Ureter (tissue), 1 donor: ENCODE data around the gene GRK2. TPM values are rescaled to one million over a fixed set of nuclear protein-coding genes. Genes with fewer than 3 reads are reported as not detected.
A peak's percentile ranks its signal among the peaks of the same experiment; 100 is the strongest.

Source experiments
- DNase-seq: peaks from one replicate; pipeline ENCODE4 v3.0.0-alpha.2; 2020; ENCODE audit warnings: low spot score
- total RNA-seq: library from RNA; stranded (reverse); gene quantifications from one replicate; pipeline ENCODE4 v1.2.4, GENCODE V29; 2023
- donor health status: DM: yes; HTN: yes; CAD: no.

GRK2 gene
- total RNA-seq, 1 donor from 2014 or later, result 75.9 TPM

DNA sequence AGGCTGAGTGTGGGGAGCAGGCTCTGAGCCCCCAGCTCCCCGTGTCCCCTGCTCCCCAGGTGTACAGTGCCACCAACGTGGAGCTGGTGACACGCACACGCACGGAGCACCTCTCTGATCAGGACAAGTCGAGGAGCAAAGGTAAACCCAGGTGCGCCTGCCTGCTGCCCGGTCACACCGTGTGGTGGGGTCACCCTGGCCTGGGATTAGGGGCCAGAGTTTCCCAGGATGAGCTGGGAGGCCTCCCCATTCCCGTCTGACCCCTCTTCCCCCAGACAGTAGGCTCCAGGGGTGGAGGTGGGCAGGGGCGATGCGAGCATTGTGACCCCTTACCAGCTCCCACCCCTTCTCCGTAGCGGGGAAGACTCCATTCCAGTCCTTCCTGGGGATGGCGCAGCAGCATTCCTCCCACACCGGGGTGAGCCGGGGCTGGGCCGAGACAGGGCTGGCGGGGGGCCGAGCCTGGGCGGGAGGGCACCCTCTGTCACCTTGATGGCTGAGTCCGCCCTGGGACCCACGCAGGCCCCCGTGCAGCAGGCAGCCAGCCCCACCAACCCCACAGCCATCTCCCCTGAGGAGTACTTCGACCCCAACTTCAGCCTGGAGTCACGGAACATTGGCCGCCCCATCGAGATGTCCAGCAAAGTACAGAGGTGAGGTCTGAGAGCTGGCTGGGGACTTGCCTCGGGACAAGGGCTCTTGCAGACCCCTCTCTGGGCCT is 33.4 kb downstream of the GRK2 start:
- no peak for DNase-seq

DNA sequence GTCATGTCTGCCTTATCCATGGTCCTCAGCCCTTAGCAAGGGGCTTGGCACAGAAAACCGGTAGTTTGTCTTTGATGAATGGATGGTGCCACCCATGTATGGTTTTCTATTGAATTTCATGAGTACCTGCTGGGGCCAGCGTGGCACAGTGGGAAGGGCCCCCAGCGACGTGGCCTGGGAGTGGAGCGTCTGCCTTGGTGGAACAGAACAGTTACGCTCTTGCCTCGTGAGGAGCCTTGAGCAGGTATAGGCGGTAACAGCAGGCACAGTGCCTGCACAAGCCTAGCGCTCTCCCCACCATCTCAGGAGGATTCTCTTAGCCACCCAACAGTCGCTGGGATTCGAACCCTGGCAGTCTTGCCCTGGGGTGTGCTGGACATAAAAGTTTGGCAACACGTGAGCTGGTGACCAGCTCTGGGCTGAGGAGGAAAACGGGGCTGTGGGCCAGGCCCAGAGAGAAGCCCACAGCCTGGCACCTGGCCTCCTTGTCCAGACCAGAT is 34.0 kb downstream of the GRK2 start:
- no peak for DNase-seq

DNA sequence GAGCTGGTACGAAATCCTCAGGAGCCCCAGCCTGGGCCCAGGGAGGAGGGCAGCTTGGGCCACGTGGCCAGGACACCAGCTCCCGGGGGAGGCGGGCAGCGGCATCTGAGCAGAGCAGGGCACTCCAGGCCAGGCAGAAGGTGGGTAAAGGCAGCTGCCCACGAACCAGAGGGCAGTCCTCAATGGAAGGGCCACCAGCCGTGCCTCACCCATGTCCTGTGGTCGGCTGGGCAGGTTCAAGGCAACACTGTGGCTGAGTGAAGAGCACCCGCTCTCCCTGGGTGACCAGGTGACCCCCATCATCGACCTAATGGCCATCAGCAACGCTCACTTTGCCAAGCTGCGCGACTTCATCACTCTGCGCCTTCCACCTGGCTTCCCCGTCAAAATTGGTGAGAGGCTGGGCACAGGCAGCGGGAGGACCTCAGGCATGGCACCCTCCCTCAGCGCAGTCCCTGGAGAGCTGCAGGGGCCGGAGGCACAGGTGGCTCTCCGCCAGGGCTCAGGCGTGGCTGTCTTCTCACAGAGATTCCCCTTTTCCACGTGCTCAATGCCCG is 34.6 kb downstream of the GRK2 start:
- no peak for DNase-seq

DNA sequence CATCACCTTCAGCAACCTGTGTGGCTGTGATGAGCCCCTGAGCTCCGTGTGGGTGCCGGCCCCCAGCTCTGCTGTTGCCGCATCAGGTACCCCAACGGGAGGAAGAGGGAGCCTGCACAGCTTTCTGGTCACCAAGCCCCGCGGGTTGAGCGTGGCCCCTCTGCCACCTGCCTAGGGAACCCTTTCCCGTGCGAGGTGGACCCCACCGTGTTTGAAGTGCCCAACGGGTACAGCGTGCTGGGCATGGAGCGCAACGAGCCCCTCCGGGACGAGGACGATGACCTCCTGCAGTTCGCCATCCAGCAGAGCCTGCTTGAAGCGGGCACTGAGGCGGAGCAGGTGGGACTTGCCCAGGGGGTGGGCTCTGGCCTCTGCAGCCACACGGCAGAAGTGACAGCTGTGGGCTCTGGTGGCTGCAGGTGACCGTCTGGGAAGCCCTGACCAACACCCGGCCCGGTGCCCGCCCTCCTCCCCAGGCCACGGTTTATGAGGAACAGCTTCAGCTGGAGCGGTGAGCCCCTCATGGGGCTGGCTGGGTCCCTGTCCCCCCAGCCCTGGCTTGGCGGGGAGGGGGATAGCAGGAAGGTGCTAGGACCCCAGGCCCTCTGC is 35.1 kb downstream of the GRK2 start:
- no peak for DNase-seq

DNA sequence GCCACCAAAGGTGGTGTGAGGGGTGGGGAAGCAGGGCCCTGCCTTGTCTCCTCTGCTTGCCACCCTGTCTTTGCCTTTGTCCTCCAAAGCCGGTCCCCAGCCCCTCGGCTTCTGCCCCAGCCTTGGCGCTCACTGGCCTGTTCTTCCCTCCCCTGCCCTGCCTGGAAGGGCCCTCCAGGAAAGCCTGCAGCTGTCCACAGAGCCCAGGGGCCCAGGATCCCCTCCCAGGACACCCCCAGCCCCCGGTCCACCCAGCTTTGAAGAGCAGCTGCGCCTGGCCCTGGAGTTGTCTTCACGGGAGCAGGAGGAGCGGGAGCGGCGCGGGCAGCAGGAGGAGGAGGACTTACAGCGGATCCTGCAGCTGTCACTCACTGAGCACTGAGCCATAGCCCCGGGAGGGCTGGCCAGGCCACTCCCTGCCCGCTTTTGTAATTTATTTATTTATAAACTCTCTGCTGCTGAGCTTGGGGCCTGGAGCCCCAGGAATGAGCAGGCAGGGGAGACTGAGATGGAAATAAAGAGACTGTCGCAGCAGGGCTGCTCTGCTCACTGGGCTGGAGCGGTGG is 35.8 kb downstream of the GRK2 start:
- peak; percentile 78 for DNase-seq

DNA sequence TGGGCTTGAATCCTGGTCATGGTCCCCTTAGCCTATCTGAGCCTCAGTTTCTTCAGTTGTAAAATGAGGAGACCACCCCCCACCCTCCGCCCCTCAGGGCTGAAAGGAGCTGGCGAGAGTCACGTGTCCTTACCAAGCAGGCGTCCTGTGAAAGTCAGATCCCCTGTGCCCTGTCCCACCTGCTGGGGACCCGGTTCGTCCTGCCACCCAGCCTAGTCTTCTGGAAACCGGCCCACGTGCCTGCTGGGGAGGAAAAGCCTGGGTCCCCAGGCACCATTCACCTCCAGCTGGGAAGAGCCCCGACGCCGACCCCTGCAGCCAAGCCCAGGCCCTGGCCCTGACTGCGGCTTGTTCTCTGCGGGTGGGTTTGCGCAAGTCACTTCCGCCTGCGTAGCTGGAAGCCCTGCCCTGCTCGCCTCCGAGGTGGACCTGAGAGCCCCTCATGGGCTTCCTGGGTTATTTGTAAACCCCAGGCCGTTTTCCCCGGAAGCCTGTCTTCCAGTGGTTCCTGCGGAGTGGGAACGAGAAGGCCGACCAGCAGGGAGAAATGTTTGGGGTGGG is 36.4 kb downstream of the GRK2 start:
- DNase-seq, result peak; percentile 59

DNA sequence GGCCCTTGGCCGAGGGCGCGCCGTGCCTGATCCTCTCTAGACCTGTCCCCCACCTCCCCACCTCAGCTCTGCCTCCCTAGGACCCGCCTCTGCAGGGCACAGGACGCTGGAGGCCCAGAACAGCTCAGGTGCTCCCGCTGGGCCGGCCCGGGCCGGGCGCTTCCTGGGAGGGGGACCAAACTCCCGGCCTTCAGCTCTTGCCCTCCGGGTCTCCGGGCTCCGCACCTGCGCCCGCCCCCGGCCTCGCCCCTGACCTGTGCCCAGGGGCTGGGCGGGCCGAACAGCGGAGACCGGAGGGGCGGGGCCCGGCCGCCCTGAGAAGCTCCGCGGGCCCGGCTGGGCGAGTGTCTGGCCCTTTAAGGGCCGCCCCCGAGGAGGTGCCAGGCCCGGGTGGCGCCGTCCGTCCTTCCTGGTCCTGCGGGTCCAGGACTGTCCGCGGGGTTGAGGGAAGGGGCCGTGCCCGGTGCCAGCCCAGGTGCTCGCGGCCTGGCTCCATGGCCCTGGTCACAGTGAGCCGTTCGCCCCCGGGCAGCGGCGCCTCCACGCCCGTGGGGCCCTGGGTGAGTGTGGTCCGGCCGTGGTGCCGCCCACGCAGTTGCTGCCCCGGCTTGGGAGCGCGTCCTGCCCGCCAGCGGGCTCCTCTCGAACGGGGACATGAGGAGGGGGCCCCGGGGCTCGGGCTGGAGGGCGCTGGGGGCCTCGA is 37.0 kb downstream of the GRK2 start, which contains the start of gene SSH3:
SSH3 (plus strand) TSS at position 399 of the 703 bp plus-strand sequence; CDS start at position 495, 96 bp downstream.
- DNase-seq, result peak; percentile 85

DNA sequence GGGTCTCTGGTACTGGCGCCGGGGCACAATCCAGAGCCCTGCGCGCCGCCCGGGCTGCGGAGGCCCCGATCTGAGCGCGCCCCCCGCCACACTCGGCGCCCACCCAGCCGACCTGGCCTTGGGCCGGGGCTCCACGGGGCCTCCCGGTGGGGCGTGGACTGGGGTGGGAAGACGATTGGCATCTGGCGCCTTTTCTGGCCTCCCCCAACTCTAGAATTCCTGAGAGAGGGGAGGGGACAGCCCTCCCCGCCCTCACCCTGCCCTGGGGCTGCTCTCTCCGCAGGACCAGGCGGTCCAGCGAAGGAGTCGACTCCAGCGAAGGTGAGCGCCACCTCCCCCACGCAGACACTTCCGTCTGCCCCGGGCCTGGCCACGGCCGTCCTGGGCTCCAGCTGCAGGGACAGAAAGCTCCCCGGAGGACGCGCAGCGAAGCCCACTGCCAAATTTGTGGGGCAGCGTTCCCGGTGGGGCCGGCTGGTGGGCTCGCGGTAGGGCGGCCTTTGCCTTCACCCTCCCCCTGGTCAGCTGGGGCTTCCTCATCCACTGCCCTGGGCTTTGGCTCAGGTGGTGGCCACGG is 37.6 kb downstream of the GRK2 start:
- DNase-seq, result peak; percentile 62

DNA sequence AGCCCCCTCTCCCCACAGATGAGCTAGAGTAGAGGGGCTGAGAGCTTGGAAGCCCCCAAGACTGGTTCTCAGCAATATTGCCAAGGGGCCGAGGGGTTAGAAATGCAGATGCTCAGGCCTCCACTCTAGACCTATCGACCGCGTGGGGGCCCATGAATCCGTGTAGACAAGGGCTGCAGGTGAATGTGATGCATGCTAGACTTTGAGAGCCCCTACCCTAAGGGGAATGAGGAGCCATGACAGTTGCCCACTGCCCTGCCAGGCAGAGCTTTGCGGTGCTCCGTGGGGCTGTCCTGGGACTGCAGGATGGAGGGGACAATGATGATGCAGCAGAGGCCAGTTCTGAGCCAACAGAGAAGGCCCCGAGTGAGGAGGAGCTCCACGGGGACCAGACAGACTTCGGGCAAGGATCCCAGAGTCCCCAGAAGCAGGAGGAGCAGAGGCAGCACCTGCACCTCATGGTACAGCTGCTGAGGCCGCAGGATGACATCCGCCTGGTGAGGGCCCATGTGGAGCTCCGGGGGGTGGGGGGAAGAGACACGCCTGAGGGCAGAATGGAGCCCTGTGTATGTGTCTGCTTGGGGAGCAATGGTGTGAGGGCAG is 38.3 kb downstream of the GRK2 start:
- no peak for DNase-seq

DNA sequence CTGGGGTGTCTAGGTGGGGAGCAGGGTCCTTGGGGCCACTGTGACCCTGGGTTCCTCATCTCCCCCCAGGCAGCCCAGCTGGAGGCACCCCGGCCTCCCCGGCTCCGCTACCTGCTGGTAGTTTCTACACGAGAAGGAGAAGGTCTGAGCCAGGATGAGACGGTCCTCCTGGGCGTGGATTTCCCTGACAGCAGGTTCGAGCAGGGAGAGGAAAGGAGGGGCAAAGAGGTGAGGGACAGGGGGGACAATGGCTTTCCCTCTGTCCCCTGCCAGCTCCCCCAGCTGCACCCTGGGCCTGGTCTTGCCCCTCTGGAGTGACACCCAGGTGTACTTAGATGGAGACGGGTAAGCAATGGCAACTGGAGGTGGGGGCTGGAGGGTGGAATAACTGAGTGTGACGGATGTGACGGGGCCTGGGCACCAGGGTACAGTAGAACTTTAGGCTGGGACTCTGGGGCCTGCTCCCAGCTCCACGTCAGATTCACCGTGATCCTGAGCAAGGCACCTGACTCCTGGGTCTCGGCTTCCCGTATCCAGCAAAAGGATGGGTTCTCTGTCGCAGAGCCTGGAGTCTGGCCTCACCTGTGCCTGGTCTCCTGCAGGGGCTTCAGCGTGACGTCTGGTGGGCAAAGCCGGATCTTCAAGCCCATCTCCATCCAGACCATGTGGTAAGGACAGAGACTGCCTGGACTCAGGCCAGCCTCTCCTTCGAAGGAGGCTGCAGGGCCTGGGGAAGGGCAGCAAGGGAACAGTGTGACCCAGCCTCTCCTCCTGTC is 40.7 kb downstream of the GRK2 start:
- DNase-seq, result no peak

DNA sequence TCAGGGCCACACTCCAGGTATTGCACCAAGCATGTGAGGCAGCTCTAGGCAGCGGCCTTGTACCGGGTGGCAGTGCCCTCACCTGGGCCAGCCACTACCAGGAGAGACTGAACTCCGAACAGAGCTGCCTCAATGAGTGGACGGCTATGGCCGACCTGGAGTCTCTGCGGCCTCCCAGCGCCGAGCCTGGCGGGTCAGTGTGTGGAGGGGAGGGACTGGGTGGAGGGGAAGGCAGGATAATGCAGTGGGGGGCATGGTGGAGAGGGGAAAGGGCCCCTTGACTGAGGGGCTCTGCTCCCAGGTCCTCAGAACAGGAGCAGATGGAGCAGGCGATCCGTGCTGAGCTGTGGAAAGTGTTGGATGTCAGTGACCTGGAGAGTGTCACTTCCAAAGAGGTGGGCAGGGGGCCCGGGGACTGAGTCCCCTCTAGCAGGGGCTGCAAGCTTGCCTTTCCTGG is 41.3 kb downstream of the GRK2 start:
- no peak for DNase-seq

DNA sequence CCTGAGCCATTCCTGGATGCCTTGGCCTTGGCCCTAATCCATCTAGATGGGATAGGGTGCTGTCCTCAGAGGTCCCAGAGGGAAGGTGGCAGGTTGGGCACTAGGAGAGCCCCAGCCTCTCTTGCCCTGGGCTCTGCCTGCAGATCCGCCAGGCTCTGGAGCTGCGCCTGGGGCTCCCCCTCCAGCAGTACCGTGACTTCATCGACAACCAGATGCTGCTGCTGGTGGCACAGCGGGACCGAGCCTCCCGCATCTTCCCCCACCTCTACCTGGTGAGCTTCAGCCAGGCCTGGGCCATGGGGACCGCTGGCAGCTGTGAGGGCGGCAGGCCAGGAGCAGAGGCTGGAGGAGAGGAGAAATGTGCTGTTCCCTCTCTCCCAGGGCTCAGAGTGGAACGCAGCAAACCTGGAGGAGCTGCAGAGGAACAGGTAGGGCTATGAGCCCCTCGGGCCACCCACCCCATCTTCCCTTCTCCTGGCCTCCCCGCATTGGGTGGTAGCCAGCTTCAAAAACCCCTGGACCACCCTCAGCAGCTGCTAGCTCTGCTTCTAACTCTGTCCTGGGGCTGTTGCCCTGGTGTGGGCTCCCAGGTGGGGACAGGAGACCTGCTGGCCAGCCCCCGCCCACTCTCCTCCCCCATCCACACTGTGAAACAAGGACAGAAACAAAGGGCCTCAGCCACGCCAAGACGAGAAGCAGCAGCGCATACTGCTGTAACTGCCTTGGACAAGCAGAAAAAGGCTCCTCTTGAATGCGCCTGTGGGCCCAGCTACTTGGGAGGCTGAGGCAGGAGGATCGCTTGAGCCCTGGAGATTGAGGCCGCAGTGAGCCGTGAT is 42.0 kb downstream of the GRK2 start:
- no peak for DNase-seq

DNA sequence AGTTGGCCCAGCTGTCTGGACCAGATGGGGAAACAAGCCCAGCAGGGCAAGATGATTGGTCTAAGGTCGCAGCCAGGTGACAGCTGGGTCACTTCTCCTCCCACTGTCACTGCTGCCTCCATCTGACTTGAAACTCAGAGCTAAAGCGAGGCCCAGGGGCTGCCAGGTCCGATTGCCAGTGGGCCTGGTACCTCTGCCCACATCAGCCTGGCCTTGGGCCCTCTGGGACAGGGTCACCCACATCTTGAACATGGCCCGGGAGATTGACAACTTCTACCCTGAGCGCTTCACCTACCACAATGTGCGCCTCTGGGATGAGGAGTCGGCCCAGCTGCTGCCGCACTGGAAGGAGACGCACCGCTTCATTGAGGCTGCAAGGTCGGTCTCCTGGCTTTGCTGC is 42.9 kb downstream of the GRK2 start:
- no peak for DNase-seq

DNA sequence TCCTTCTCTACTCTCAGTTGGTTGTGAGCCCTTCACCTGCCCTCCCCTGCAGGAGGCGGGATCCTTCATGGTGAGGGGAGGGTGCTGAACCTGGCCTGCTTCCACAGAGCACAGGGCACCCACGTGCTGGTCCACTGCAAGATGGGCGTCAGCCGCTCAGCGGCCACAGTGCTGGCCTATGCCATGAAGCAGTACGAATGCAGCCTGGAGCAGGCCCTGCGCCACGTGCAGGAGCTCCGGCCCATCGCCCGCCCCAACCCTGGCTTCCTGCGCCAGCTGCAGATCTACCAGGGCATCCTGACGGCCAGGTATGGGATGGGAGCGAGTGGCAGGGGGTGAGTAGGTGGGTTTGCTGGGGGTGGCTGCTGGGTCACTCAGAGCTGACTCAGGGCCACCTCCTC is 43.4 kb downstream of the GRK2 start:
- DNase-seq, result no peak

DNA sequence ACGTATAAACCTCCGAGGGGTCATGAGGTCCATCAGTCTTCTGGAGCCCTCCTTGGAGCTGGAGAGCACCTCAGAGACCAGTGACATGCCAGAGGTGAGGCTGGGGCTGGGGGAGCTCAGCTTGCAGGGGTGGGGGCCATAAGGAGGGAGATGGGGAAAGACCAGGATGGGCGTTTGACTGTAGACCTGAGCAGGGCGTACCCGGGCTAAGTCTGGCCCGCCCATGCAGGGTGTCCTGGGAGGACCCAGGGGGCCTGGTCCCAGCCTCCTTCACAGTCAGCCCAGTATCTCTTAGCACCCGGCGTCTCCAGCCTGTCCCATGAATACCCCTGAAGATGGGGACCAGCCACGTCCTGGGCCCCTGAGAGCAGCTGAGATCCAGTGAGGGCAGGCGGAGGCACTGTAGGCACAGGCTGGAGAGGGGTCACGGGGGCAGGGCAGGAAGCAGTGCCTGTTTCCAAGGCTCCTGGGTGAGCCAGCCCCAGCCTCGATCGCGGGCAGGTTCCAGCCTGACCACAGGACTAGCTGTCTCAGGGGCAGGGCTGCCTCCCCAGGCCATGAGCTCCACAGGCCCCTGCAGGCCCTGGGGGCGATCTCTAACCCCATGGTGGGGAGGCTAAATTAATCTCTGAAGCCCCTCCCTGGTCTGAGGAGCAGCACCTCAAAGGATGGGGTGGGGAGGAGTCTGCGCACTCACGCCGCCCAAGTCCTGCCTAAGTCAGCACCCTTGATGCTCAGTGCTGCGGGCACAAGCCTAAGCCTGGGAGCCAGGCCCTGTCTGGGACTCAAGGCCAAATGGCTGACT is 44.2 kb downstream of the GRK2 start:
- peak; percentile 81 for DNase-seq

DNA sequence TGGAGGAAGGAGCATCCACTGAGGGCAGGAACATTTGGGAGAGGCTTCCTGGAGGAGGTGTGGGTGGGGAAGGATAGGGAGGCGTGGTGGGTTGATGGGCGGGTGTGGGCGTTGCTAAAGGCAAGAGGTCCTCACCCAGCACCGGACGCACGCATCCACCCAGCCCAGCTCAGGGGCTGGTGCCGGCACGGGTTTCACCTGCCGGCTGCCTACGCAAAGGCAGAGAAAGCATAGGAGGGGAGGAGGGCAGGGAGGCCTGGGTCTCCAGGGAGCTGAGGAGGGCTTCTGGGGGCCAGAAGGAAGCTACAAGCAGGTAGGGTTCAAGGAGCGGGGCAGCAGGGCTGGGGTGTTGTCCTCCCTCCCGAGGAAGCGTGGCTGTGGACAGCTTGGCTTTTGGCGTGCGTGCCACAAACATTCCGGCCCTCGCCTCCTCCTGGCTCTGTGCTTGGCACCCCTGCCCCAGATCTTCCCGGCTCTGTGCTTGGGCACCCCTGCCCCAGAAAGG is 44.8 kb downstream of the GRK2 start:
- no peak for DNase-seq

DNA sequence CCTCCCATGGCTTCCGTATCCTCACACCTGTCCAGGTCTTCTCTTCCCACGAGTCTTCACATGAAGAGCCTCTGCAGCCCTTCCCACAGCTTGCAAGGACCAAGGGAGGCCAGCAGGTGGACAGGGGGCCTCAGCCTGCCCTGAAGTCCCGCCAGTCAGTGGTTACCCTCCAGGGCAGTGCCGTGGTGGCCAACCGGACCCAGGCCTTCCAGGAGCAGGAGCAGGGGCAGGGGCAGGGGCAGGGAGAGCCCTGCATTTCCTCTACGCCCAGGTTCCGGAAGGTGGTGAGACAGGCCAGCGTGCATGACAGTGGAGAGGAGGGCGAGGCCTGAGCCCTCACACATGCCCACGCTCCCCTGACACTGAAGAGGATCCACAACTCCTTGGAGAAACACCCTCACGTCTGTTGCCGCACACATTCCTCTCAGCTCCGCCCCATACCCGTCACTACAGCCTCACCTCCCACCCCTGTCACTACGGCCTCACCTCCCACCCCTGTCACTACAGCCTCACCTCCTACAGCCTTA is 45.3 kb downstream of the GRK2 start:
- DNase-seq, result no peak
